ENCODE data around the gene KCNK7.

KCNK7 gene

DNA sequence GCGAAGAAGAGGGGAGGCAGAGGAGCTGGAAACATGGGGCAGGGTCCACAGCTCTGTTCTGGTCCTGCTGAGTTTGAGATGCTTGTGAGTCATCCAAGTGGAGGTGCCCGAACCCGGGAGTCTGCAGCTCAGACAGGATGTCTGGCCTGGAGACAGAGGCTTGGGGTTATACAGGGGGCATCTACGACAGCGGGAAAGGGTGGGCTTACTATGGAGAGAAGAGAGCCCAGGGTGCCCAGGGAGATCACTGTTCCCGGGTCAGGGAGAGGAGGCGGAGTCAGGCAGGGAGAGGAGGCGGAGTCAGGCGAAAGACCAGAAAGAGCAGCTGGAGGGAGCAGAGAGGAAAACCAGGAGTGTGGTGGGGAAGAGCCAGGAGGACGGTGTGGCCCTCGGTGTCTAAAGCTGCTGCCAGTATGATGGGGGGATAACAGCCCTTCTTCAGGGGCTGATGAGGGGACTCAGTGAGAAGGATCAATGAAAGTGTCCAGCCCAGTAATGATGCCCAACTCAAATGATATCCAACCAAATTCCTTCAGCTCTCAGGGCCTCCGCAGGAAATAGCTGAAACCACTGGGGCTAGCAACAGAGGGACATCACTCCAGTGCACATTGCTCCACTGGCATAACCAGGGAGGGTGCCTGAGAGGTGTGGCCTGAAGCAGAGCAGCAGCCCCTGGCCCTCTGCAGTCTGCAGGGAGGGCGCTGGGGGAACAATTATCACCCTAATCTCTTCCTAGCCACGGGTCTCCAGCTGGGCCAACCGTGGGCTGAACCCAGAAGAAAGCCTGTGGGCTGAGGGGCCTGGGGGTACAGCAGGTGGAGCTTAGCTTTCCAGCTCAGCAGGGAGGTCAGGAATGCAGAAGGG lies 34.8 kb downstream of the KCNK7 start:
- no peaks in the 10 kb centered on the region for H3K36me3 ChIP-seq (ENCODE audit: control insufficient read depth, insufficient read depth, low read length)
- peaks cover 36% of the 10 kb centered on the region for H3K27me3 ChIP-seq (ENCODE audit: control insufficient read depth, insufficient read depth, low read length)
- no peaks in the 10 kb centered on the region for H3K4me1 ChIP-seq (ENCODE audit: control insufficient read depth, insufficient read depth, low read length)
- no peak overlapping the region for H3K4me3 ChIP-seq (ENCODE audit: low read depth, low read length)
- no peaks in the 10 kb centered on the region for H3K9me3 ChIP-seq (ENCODE audit: control insufficient read depth, insufficient read depth, low read length)
- no peak overlapping the region for H3K9ac ChIP-seq (ENCODE audit: low read depth, low read length)

DNA sequence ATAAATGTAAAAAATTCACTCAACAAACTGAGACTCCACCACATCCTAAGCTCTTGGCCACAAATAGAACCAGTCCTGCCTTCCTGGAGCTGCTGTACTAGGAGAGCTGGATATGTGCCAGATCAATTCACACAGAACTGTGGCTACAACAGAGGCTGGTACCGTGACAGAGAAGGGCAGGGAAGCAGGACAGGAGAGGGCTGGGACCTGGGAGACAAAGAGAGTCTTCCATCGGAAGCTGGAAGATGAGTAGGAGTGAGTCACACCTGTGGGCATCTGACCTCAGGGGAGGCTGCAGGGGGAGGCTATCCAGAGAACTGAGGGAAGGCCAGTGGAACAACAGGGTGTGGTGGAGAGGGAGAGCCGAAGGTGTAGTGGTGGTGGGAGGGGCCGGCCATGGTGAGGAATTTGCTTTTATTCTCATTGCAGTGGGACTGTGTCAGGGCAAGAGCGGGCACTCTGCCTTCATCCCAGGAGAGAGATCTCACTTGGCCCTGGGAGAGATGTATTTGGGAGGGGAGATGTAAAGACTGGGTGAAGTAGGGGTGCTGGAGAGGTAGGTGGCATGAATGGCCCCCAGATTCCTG lies 35.6 kb downstream of the KCNK7 start:
- no peaks in the 10 kb centered on the region for H3K36me3 ChIP-seq (ENCODE audit: control insufficient read depth, insufficient read depth, low read length)
- no peak overlapping the region for H3K4me3 ChIP-seq (ENCODE audit: low read depth, low read length)
- peaks cover 42% of the 10 kb centered on the region for H3K27me3 ChIP-seq (ENCODE audit: control insufficient read depth, insufficient read depth, low read length)
- H3K9ac ChIP-seq (ENCODE audit: low read depth, low read length) = no peak overlapping the region
- no peaks in the 10 kb centered on the region for H3K9me3 ChIP-seq (ENCODE audit: control insufficient read depth, insufficient read depth, low read length)
- no peaks in the 10 kb centered on the region for H3K4me1 ChIP-seq (ENCODE audit: control insufficient read depth, insufficient read depth, low read length)

DNA sequence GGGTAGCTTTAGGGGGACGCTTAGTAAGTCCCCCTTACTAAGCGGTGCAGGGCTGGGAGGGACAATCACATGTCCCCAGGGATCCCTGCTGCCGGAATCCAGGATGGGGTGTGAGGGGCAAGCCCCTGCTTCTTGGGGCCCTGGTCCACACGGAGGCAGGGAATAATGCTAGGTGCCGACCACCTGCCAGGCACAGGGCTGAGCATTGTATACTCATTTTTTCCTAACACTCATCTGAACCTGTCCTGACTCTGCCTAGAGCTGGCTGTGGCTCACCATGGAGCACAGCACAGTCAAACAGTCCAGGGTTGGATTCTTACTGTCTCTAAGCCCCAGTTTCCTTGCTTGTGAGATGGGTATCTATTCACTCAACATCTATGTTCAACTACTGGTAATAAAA lies 36.1 kb downstream of the KCNK7 start:
- Histone ChIP-seq H3K9ac (ENCODE audit: low read depth, low read length) (no peak overlapping the region), H3K36me3 (ENCODE audit: control insufficient read depth, insufficient read depth, low read length) (no peaks in the 10 kb centered on the region), H3K27me3 (ENCODE audit: control insufficient read depth, insufficient read depth, low read length) (peaks cover 47% of the 10 kb centered on the region), H3K4me3 (ENCODE audit: low read depth, low read length) (no peak overlapping the region), H3K4me1 (ENCODE audit: control insufficient read depth, insufficient read depth, low read length) (no peaks in the 10 kb centered on the region), H3K9me3 (ENCODE audit: control insufficient read depth, insufficient read depth, low read length) (no peaks in the 10 kb centered on the region)

- Histone ChIP-seq H3K36me3 (ENCODE audit: control insufficient read depth, insufficient read depth, low read length) (no peaks in the 10 kb centered on the region), H3K4me3 (ENCODE audit: low read depth, low read length) (peak overlapping the region; percentile 39)
These were observed 36.6 kb downstream of the KCNK7 start for GRCh38 chr11:65558930-65559509.

DNA sequence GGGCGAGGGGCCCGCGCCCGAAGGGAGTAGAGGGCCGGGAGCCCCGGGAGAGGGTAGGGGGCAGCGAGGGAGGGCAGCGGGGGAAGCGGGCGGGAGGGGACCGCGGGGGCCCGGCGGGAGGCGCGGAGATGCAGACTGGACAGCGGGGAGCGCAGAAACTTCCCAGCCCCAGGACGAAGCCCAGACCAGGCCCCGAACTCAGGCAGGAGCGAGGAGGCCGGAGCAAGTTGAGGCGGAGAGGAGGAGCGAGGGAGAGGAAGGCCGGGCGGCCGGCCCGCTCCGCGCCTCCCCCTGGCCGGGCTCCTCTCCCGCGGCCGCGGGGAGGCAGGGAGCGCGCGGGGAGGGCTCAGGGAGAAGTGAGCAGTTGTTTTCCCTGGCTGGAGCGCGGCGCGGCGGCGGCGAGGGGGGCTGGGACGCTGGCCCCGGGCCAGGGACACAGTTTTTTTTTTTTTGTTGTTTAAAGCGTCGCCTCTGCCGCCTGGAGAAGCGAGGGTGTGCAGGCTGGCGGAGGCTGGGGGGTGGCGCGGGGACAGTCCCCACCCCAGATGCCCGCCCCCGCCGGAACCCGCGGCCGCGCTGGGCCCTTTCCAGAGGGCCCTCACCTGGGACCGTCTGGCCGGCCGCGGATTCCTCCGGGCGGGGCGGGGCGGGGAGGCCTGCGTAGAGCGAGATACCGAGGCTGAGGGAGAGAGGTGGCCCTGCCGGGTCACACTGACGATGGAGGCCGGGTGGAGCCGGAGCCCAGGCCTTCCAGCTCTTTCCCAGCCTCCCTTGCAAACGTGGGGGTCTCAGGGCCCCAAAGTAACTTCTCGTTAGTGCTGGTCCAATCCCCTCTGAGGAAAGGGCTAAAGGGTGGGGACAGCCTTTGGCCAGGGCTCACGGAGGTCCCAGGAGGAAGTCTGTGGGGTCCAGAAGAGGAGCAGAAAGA lies 37.3 kb downstream of the KCNK7 start, which contains the start of gene LTBP3:
TSS of gene LTBP3 (minus strand) at position 358 of the 928 bp plus-strand sequence. CDS start 400 bp downstream, outside the sequence.
- peaks cover 54% of the 10 kb centered on the region for H3K27me3 ChIP-seq (ENCODE audit: control insufficient read depth, insufficient read depth, low read length)
- no peaks in the 10 kb centered on the region for H3K36me3 ChIP-seq (ENCODE audit: control insufficient read depth, insufficient read depth, low read length)
- H3K4me1 ChIP-seq (ENCODE audit: control insufficient read depth, insufficient read depth, low read length) = no peaks in the 10 kb centered on the region
- H3K9ac ChIP-seq (ENCODE audit: low read depth, low read length) = no peak within 1 kb of the TSS
- H3K9me3 ChIP-seq (ENCODE audit: control insufficient read depth, insufficient read depth, low read length) = no peaks in the 10 kb centered on the region
- H3K4me3 ChIP-seq (ENCODE audit: low read depth, low read length) = peak within 1 kb of the TSS; percentile 43

More at GRCh38 chr11:65558930-65559509, 36.6 kb downstream of the KCNK7 start:
- Histone ChIP-seq H3K27me3 (ENCODE audit: control insufficient read depth, insufficient read depth, low read length) (peaks cover 52% of the 10 kb centered on the region), H3K9ac (ENCODE audit: low read depth, low read length) (no peak overlapping the region), H3K9me3 (ENCODE audit: control insufficient read depth, insufficient read depth, low read length) (no peaks in the 10 kb centered on the region), H3K4me1 (ENCODE audit: control insufficient read depth, insufficient read depth, low read length) (no peaks in the 10 kb centered on the region)

- H3K4me1 ChIP-seq (ENCODE audit: control insufficient read depth, insufficient read depth, low read length) = peaks cover 2% of the 10 kb centered on the region
- no peaks in the 10 kb centered on the region for H3K9me3 ChIP-seq (ENCODE audit: control insufficient read depth, insufficient read depth, low read length)
- H3K36me3 ChIP-seq (ENCODE audit: control insufficient read depth, insufficient read depth, low read length) = no peaks in the 10 kb centered on the region
- peak overlapping the region; percentile 43 for H3K4me3 ChIP-seq (ENCODE audit: low read depth, low read length)
- no peak overlapping the region for H3K9ac ChIP-seq (ENCODE audit: low read depth, low read length)
- H3K27me3 ChIP-seq (ENCODE audit: control insufficient read depth, insufficient read depth, low read length) = peaks cover 54% of the 10 kb centered on the region
These were observed 38.2 kb downstream of the KCNK7 start for GRCh38 chr11:65557280-65558001.

- peak overlapping the region; percentile 43 for H3K4me3 ChIP-seq (ENCODE audit: low read depth, low read length)
- no peaks in the 10 kb centered on the region for H3K9me3 ChIP-seq (ENCODE audit: control insufficient read depth, insufficient read depth, low read length)
- peaks cover 58% of the 10 kb centered on the region for H3K27me3 ChIP-seq (ENCODE audit: control insufficient read depth, insufficient read depth, low read length)
- H3K36me3 ChIP-seq (ENCODE audit: control insufficient read depth, insufficient read depth, low read length) = no peaks in the 10 kb centered on the region
- H3K9ac ChIP-seq (ENCODE audit: low read depth, low read length) = no peak overlapping the region
- peaks cover 3% of the 10 kb centered on the region for H3K4me1 ChIP-seq (ENCODE audit: control insufficient read depth, insufficient read depth, low read length)
These were observed 38.9 kb downstream of the KCNK7 start for GRCh38 chr11:65556470-65557279.

GRCh38 chr11:65555693-65556231 lies 39.8 kb downstream of the KCNK7 start:
- H3K9me3 ChIP-seq (ENCODE audit: control insufficient read depth, insufficient read depth, low read length) = no peaks in the 10 kb centered on the region
- peaks cover 63% of the 10 kb centered on the region for H3K27me3 ChIP-seq (ENCODE audit: control insufficient read depth, insufficient read depth, low read length)
- peaks cover 6% of the 10 kb centered on the region for H3K4me1 ChIP-seq (ENCODE audit: control insufficient read depth, insufficient read depth, low read length)
- no peak overlapping the region for H3K4me3 ChIP-seq (ENCODE audit: low read depth, low read length)
- H3K9ac ChIP-seq (ENCODE audit: low read depth, low read length) = no peak overlapping the region
- no peaks in the 10 kb centered on the region for H3K36me3 ChIP-seq (ENCODE audit: control insufficient read depth, insufficient read depth, low read length)

DNA sequence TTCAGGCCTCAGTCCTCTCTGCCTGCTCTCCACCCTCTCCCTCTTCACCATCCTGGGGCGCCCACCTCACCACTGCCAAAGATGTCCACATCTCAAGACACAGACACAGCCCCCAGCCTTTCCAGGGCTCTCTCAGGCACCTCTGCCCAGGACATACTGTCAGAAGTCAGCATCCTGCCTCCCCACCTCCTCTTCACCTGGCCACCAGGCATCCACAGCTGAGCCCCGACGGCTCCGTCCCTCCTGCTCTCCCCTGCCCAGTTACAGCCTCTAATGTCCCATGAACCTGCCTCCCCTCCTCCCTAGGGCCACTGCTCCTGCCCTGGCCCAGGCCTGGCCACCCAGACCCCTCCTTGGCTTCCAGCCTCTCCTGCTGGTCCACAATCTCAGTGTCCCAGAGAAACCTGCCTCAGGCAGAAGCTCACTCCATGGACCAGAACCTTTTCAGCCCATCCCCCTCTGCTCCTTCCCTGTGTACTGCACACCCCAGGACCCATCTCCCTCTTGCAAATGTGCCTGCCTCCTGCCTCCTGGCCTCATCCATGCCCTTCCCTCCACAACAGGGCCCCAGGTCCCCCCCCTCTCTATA lies 40.7 kb downstream of the KCNK7 start:
- Histone ChIP-seq H3K4me1 (ENCODE audit: control insufficient read depth, insufficient read depth, low read length) (peaks cover 6% of the 10 kb centered on the region), H3K9me3 (ENCODE audit: control insufficient read depth, insufficient read depth, low read length) (no peaks in the 10 kb centered on the region), H3K9ac (ENCODE audit: low read depth, low read length) (no peak overlapping the region), H3K4me3 (ENCODE audit: low read depth, low read length) (no peak overlapping the region), H3K36me3 (ENCODE audit: control insufficient read depth, insufficient read depth, low read length) (no peaks in the 10 kb centered on the region), H3K27me3 (ENCODE audit: control insufficient read depth, insufficient read depth, low read length) (peaks cover 56% of the 10 kb centered on the region)

All from iPS-15b (cell line).